Activated CD4-positive, alpha-beta T cell treated with anti-CD3 and anti-CD28 coated beads for 36 hours (primary cell): ENCODE measurements around the gene CASS4. TPM values are rescaled to one million over a fixed set of nuclear protein-coding genes. Genes with fewer than 3 reads are reported as not detected.

Experiments
- ATAC-seq: fragments of 200-7000 bp; cut with Tn5 transposase; one replicate; pipeline ENCODE4 v1.10.0; 2021; ENCODE audit warnings: mild to moderate bottlenecking, moderate library complexity
- CTCF ChIA-PET: fragments of 350-600 bp; sonication (Branson Sonifier 250); formaldehyde crosslinking; loops from one replicate; lab custom pipeline; 2021; ENCODE audit warnings: antibody characterized with exemption; lab: Charles Lee
- POLR2A ChIA-PET: fragments of 350-600 bp; sonication (Branson Sonifier 250); formaldehyde crosslinking; loops from one replicate; lab custom pipeline; 2021; ENCODE audit warnings: antibody characterized with exemption, inconsistent platforms; lab: Charles Lee
- DNase-seq: peaks from one replicate; pipeline ENCODE4 v3.0.0-alpha.2; 2020
- H3K27ac Mint-ChIP-seq: one replicate; pipeline ENCODE4 v1.8.0; 2021; ENCODE audit warnings: mixed read lengths
- H3K27me3 Mint-ChIP-seq: one replicate; pipeline ENCODE4 v1.8.0; 2021; ENCODE audit warnings: mixed read lengths
- H3K36me3 Mint-ChIP-seq: one replicate; pipeline ENCODE4 v1.8.0; 2021; ENCODE audit warnings: low read depth, mixed read lengths
- H3K4me1 Mint-ChIP-seq: one replicate; pipeline ENCODE4 v1.8.0; 2021; ENCODE audit warnings: mixed read lengths
- H3K4me3 Mint-ChIP-seq: one replicate; pipeline ENCODE4 v1.8.0; 2021; ENCODE audit warnings: mild to moderate bottlenecking, moderate library complexity, mixed read lengths
- H3K9me3 Mint-ChIP-seq: one replicate; pipeline ENCODE4 v1.8.0; 2021; ENCODE audit warnings: low read depth, mixed read lengths
- intact Hi-C, 2 experiments: fragments of 100-400 bp; cut with DNase I in 1 of 2; cut with micrococcal nuclease in 1 of 2; formaldehyde crosslinking; loops; one replicate each; pipeline versions ENCODE4 v1.14.2 to v1.15.1; 2022 to 2024; cut with DNase I, micrococcal nuclease
- total RNA-seq, 2 experiments: library from RNA; stranded (reverse); gene quantifications; one replicate each; pipeline ENCODE4 v1.2.3, GENCODE V29; 2021

The CASS4 gene
- total RNA-seq, 2 experiments from 2014 or later = 5.1 to 5.6 TPM

DNA sequence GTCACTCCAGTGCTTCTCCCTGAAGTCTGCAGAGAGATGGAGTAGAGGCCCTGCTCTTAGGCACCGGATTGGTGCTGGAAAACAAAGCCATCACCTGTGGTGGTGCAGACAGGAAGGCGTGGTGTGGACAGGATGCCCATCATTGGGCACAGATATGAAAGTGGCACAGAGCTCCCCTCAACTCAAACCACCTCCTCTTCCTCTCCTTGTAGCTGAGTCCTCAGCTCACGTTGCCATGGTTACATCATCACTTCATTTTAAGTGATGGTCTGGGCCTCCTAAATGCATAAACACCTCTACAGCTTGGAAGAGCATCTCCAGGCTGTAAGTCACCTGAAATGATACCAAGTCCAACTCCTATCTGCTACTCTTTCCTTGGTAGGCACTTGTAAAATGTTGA lies 48.4 kb downstream of the CASS4 start:
- intact Hi-C loops = no loop called here
- Mint-ChIP-seq H3K36me3 (peaks cover 7% of the 10 kb centered on the region), H3K9me3 (no peaks in the 10 kb centered on the region), H3K27me3 (no peaks in the 10 kb centered on the region), H3K4me1 (peaks cover 25% of the 10 kb centered on the region), H3K4me3 (no peak overlapping the region), H3K27ac (no peak overlapping the region)
- POLR2A ChIA-PET = no interaction called here
- ATAC-seq (peak; percentile 69), DNase-seq (no peak)
- CTCF ChIA-PET = interaction anchor here (0.6 to 0.7 kb wide), 2 partner anchors 38 to 40 kb away, joined by 3 to 4 read pairs; no protein-coding TSS in a partner anchor

DNA sequence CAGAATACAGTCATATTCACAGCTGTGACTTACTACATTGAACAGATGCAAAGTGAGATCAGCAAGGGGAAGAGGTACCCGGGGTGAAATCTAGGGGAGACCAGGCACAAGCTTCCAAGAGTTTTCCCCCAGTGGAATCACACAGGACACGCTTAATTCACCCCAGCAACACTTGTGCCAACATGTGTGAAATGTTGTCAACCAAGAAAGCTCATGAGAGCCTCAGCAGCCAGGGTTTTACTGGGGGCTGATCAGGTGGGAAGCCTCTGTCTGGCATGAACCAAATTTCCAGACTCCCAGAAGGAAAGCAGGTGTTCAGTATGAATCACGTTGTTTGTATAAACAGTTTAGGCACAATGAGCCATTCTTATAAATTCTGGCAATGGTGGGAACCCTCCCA lies 49.5 kb downstream of the CASS4 start:
- H3K27ac Mint-ChIP-seq = no peak overlapping the region
- ATAC-seq (no peak), DNase-seq (no peak)
- CTCF ChIA-PET = no interaction called here
- H3K36me3 Mint-ChIP-seq = peaks cover 7% of the 10 kb centered on the region
- no peaks in the 10 kb centered on the region for H3K9me3 Mint-ChIP-seq
- peaks cover 25% of the 10 kb centered on the region for H3K4me1 Mint-ChIP-seq
- POLR2A ChIA-PET = no interaction called here
- H3K27me3 Mint-ChIP-seq = no peaks in the 10 kb centered on the region
- H3K4me3 Mint-ChIP-seq = no peak overlapping the region
- intact Hi-C loops = no loop called here

DNA sequence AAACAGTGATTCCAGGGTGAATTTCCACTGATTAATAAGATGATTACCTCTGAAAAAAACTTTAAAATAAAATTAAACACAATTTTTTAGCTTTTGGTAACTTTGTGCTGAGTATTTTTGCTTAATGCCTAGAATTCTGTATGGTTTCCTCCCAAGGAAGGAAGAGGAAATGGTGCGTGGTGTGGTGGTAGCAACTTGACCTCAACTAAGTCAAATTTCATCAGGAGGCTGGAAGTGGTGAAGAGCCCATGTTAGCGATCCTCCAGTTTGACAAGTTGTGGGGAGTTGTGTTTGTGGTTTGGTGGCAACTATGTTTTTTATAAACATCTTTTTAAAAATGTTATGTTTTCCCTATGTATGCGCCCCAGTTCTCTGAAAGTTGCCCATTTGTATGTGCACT lies 51.4 kb downstream of the CASS4 start:
- H3K4me1 Mint-ChIP-seq = peaks cover 26% of the 10 kb centered on the region
- H3K36me3 Mint-ChIP-seq = peaks cover 5% of the 10 kb centered on the region
- CTCF ChIA-PET = interaction anchor here (0.7 to 1.4 kb wide), 3 partner anchors 22 to 1104 kb away, joined by 3 to 5 read pairs (median 4); partner anchors contain the start of gene AURKA
- peak overlapping the region; percentile 39 for H3K27ac Mint-ChIP-seq
- DNase-seq (no peak), ATAC-seq (no peak)
- POLR2A ChIA-PET = no interaction called here
- no peaks in the 10 kb centered on the region for H3K9me3 Mint-ChIP-seq
- H3K27me3 Mint-ChIP-seq = no peaks in the 10 kb centered on the region
- intact Hi-C loops = no loop called here
- no peak overlapping the region for H3K4me3 Mint-ChIP-seq

DNA sequence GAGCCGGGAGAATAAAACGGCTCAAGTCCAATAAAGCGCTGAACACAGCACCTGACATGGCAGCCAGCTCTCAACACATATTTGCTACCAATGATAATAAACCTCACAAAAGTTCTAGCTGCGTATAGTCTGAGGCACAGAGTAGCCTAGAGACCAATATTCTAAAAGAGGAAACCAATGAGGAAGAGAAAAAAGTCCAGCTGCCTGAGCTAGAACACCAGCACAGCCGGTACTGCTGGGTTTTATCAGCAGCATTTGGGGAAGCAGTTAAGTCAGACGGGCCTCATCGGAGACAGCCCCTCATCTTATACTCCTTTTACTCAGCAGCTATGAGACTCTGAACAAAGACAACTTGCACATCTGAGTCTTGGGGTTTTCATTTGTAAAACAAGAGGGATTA lies 53.9 kb downstream of the CASS4 start:
- ChIA-PET CTCF (interaction anchor here (0.9 to 1.9 kb wide), 2 partner anchors 8 to 23 kb away, joined by 3 to 7 read pairs; no protein-coding TSS in a partner anchor), POLR2A (no interaction called here)
- Mint-ChIP-seq H3K4me1 (peaks cover 36% of the 10 kb centered on the region), H3K27ac (no peak overlapping the region), H3K9me3 (no peaks in the 10 kb centered on the region), H3K4me3 (no peak overlapping the region), H3K36me3 (peaks cover 10% of the 10 kb centered on the region), H3K27me3 (no peaks in the 10 kb centered on the region)
- ATAC-seq (no peak), DNase-seq (no peak)
- intact Hi-C loops = loop anchor here in 1 of 2 experiments (5.0 kb wide), 1 partner anchor 926 kb away; the partner anchor contains the start of gene RBM38

DNA sequence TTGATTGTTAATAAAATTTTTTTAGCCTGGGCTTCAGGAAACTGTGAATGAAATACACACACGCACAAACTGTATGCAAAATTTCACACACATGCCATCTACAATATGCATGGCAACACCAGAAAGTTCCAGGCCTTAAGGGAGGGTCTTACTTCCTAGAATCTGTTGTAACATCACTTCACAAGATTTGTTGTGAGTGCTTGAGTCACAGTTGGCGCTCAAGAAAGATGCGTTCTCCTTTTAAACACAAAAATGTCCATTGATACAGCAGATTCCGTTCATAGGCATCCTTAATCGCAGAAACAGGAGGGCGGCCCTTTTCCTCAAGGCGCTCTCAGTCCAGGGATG lies 55.9 kb downstream of the CASS4 start:
- CTCF ChIA-PET = interaction anchor here (0.9 kb wide), 1 partner anchor 67 kb away, joined by 4 read pairs; no protein-coding TSS in a partner anchor
- Mint-ChIP-seq H3K36me3 (peaks cover 13% of the 10 kb centered on the region), H3K4me1 (peaks cover 34% of the 10 kb centered on the region), H3K9me3 (no peaks in the 10 kb centered on the region), H3K27me3 (no peaks in the 10 kb centered on the region), H3K27ac (peak overlapping the region; percentile 100), H3K4me3 (peak overlapping the region; percentile 100)
- DNase-seq = no peak
- intact Hi-C loops = loop anchor here (1.0 to 5.0 kb wide), 8 partner anchors 13 to 924 kb away; partner anchors contain the start of genes AURKA (in 2 of the 2), CSTF1 (in 2 of the 2), CASS4 (in 1 of the 2) and FAM210B (in 1 of the 2)
- peak; percentile 24 for ATAC-seq
- POLR2A ChIA-PET = interaction anchor here (0.6 to 1.0 kb wide), 3 partner anchors 43 to 109 kb away, joined by 3 read pairs; partner anchors contain the start of genes CASS4 and FAM210B

DNA sequence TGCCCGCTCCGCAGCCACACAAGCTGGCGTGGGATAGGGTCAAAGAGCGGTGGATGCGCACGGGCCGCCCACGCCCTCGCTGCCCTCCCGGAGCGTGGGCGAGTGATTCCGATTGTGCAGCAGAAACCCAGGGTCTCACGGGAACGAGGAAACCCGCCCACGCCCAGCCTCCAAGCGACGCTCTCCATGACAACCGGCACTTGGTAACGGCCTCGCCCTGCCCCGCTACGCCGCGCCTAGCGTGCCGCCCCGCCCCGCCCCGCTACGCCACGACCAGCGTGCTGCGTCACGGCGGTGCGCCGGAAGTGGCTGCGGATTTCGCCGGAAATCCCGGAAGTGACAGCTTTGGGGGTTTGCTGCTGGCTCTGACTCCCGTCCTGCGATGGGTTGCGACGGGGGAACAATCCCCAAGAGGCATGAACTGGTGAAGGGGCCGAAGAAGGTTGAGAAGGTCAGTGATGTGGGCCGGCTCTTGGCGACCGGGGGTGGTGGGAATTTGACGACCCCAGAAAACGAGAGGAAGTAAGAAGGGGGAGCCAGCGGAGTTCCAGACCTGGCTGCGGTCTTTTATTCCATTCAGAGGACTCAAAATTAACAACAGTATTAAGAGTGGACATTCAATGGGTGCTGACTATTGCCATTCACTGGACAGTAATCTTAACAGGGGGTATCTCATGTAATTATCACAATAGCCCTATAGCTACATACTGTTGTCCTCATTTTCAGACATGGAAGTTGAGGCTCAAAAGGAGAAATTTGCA lies 56.4 kb downstream of the CASS4 start, which contains the start of gene RTF2:
Gene RTF2, plus strand, starts transcription at position 312 of the 761 bp plus-strand sequence. Its CDS starts 71 bp downstream, at position 383.
- peaks cover 19% of the 10 kb centered on the region for H3K36me3 Mint-ChIP-seq
- ChIA-PET CTCF (interaction anchor here (0.6 to 1.0 kb wide), 2 partner anchors 50 to 66 kb away, joined by 4 read pairs; no protein-coding TSS in a partner anchor), POLR2A (interaction anchor here (0.6 to 1.5 kb wide), 4 partner anchors 44 to 110 kb away, joined by 3 read pairs; partner anchors contain the start of genes CASS4 and FAM210B)
- DNase-seq (peak; percentile 98), ATAC-seq (peak; percentile 97)
- H3K27me3 Mint-ChIP-seq = no peaks in the 10 kb centered on the region
- H3K4me1 Mint-ChIP-seq = peaks cover 30% of the 10 kb centered on the region
- H3K9me3 Mint-ChIP-seq = no peaks in the 10 kb centered on the region
- peak within 1 kb of the TSS; percentile 100 for H3K4me3 Mint-ChIP-seq
- peak within 1 kb of the TSS; percentile 100 for H3K27ac Mint-ChIP-seq
- intact Hi-C loops = loop anchor here (1.0 to 5.0 kb wide), 8 partner anchors 13 to 924 kb away; partner anchors contain the start of genes AURKA (in 2 of the 2), CSTF1 (in 2 of the 2), CASS4 (in 1 of the 2) and FAM210B (in 1 of the 2)

DNA sequence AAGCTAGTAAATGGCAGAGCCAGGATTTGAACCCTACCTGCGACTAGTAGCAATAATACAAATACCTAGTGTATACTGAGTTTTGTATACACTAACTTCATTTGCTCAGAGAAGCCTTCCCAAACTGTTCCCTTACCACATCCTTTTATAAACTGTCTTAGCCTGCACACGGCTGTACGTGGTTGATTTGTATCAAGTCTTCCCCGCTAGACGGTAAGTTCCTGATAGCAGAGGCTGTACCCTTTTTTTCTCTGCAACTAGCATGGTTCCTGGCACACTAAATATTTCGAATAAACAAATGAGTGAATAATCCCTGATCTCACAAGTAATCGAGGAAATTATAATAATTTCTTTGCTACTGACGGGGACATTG lies 57.0 kb downstream of the CASS4 start:
- ATAC-seq = no peak
- peak overlapping the region; percentile 100 for H3K4me3 Mint-ChIP-seq
- H3K27ac Mint-ChIP-seq = peak overlapping the region; percentile 100
- H3K9me3 Mint-ChIP-seq = no peaks in the 10 kb centered on the region
- H3K36me3 Mint-ChIP-seq = peaks cover 23% of the 10 kb centered on the region
- H3K4me1 Mint-ChIP-seq = peaks cover 24% of the 10 kb centered on the region
- no peak for DNase-seq
- intact Hi-C loops = loop anchor here in 1 of 2 experiments (5.0 kb wide), 1 partner anchor 923 kb away; the partner anchor contains the start of gene RBM38
- CTCF ChIA-PET = interaction anchor here (0.6 to 1.4 kb wide), 3 partner anchors 51 to 67 kb away, joined by 4 read pairs; no protein-coding TSS in a partner anchor
- POLR2A ChIA-PET = interaction anchor here (0.6 to 1.5 kb wide), 3 partner anchors 57 to 110 kb away, joined by 3 read pairs; partner anchors contain the start of genes CASS4 and FAM210B
- no peaks in the 10 kb centered on the region for H3K27me3 Mint-ChIP-seq

DNA sequence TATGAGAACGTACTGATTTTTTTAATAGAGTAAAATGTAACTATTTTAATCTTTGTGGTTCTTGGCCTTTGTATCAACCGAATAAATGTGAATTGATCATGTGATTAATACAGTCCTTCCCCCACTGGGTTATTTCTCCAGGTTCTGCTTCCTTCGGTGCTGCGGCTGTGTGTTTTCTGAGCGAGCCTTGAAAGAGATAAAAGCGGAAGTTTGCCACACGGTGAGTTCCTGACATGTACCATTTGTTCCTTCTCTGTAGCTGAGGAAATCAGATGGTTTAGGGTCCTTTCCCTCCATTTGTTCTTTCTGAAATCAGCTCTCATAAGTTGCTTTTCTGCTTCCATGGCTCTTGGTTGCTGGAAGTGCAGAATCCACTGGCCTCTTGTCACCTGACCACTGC lies 71.9 kb downstream of the CASS4 start:
- Mint-ChIP-seq H3K27ac (peak overlapping the region; percentile 75), H3K4me1 (peaks cover 28% of the 10 kb centered on the region), H3K4me3 (peak overlapping the region; percentile 15), H3K27me3 (no peaks in the 10 kb centered on the region), H3K9me3 (no peaks in the 10 kb centered on the region), H3K36me3 (peaks cover 66% of the 10 kb centered on the region)
- intact Hi-C loops = no loop called here
- POLR2A ChIA-PET = no interaction called here
- CTCF ChIA-PET = no interaction called here
- DNase-seq (no peak), ATAC-seq (no peak)

DNA sequence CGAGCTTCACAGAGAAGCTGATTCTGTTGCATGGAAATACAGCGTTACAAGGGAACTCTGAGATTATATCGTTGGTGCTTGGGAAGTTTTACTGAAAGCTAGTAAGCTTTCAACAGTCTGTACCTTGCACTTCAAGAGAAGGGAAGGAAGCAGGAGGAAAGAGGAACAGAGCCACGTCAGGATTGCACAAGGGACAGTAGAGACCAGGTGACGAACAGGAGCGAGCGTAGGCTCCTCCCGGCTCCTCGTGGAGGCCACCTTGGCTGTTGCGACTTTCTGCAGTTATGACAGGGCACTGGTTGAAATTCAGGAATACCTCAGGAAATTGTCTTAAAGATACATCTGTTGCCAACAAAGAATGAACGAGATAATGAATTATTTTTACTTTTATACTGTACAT lies 75.2 kb downstream of the CASS4 start:
- peaks cover 61% of the 10 kb centered on the region for H3K36me3 Mint-ChIP-seq
- intact Hi-C loops = no loop called here
- POLR2A ChIA-PET = no interaction called here
- H3K4me3 Mint-ChIP-seq = no peak overlapping the region
- H3K27me3 Mint-ChIP-seq = no peaks in the 10 kb centered on the region
- peaks cover 26% of the 10 kb centered on the region for H3K4me1 Mint-ChIP-seq
- ATAC-seq = no peak
- H3K9me3 Mint-ChIP-seq = no peaks in the 10 kb centered on the region
- CTCF ChIA-PET = interaction anchor here (0.6 kb wide), 1 partner anchor 16 kb away, joined by 3 read pairs; no protein-coding TSS in a partner anchor
- H3K27ac Mint-ChIP-seq = no peak overlapping the region
- no peak for DNase-seq

DNA sequence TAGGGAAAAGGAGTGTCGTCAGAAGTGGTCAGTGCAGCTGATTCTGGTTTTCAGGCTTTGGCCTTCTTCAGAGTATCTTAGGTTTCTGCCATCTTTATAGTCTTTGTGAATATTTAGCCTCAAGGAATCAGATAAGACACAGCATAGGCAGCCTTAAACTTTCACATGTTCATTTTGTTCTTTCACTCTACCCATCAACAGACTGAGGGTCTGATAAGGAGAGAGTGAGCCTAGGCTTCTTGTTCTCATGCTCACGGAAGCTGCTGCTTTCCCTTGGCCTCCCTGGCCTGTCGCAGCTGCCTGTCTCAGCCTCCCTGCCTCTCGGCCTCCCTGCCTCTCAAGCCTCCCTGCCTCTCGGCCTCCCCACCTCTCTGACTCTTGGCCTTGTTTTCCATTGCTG lies 76.5 kb downstream of the CASS4 start:
- no peaks in the 10 kb centered on the region for H3K9me3 Mint-ChIP-seq
- no peaks in the 10 kb centered on the region for H3K27me3 Mint-ChIP-seq
- peaks cover 58% of the 10 kb centered on the region for H3K36me3 Mint-ChIP-seq
- H3K27ac Mint-ChIP-seq = no peak overlapping the region
- ChIA-PET CTCF (no interaction called here), POLR2A (no interaction called here)
- no peak overlapping the region for H3K4me3 Mint-ChIP-seq
- intact Hi-C loops = no loop called here
- ATAC-seq = no peak
- no peak for DNase-seq
- peaks cover 16% of the 10 kb centered on the region for H3K4me1 Mint-ChIP-seq

DNA sequence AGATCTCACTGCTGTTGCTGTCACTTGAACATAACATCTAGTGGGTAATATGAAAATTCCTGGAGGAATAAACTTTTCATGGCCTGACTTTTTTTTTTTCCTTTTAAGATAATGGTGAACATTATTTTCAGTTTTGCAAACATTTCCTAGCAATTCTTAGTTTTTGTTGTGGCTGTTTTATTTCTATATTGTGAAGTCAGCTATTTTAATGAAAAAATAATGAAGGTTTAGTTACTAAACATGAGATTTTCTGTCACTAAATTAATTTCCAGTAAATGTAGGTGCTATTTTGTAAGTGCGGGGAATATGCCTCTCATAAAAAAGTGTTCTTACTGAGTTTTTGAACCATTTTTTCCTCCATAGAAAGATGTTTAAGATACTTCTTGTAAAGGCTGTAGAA lies 89.1 kb downstream of the CASS4 start:
- intact Hi-C loops = no loop called here
- Mint-ChIP-seq H3K27me3 (no peaks in the 10 kb centered on the region), H3K4me3 (no peak overlapping the region), H3K9me3 (no peaks in the 10 kb centered on the region), H3K27ac (no peak overlapping the region), H3K4me1 (peaks cover 19% of the 10 kb centered on the region), H3K36me3 (peaks cover 22% of the 10 kb centered on the region)
- CTCF ChIA-PET = interaction anchor here (0.6 to 0.7 kb wide), 3 partner anchors 41 to 264 kb away, joined by 3 to 9 read pairs (median 3); no protein-coding TSS in a partner anchor
- POLR2A ChIA-PET = no interaction called here
- no peak for ATAC-seq
- no peak for DNase-seq
